ENCODE results near the gene TNNC2. TPM values are rescaled to one million over a fixed set of nuclear protein-coding genes. Genes with fewer than 3 reads are reported as not detected.

TNNC2 gene
- total and polyA plus RNA-seq, 2 donors from 2014 or later: 1.9 TPM; not detected in 1

DNA sequence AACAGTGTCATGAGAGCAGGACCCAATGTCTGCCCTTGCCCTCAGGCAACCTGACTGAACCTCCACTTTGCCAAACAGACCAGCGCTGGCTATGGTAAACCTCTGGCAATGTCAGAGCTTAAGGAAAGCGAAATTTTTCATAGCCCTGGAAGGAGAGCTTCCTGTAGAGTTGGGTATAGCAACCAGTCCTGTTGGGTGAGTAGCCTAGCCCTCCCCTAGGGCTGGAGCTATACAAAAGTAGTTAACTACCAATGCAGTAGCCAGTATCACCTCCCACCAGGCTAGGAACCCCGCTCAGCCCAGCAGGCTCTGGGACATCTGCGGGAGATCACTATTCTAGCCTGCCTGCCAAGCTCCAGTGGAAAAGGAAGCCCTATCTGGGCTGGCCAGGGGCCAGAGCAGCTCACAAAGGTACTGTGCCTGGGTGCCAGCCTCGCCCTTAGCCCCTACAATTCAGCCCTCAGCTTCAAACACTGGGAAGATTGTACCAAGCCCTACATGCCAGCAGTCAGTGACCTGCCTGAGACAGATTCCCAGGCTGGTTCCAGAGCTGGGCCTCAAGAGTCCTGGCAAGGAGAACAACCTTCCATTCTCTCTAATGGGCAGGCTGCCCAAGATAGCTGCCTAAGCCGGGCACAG is 43.3 kb downstream of the TNNC2 start:
- no peaks in the 10 kb centered on the region for H3K36me3 ChIP-seq (ENCODE audit: control insufficient read depth in 2 of 3, insufficient read depth in 3 of 3, low read length in 3 of 3)
- no peak overlapping the region for H3K27ac ChIP-seq (ENCODE audit: low read depth in 2 of 2, low read length in 2 of 2)
- intact Hi-C loops (cut with DNase I): no loop called here
- no peak overlapping the region for H3K9ac ChIP-seq (ENCODE audit: low read length in 3 of 3)
- H3K4me1 ChIP-seq (ENCODE audit: control insufficient read depth in 2 of 3, insufficient read depth in 2 of 3, low read depth in 1 of 3, low read length in 3 of 3): peaks cover 0 to 3% (median 0%) of the 10 kb centered on the region in 3 donors
- H3K9me3 ChIP-seq (ENCODE audit: control insufficient read depth in 2 of 3, insufficient read depth in 1 of 3, low read length in 3 of 3): no peaks in the 10 kb centered on the region
- no peaks in the 10 kb centered on the region for H3K27me3 ChIP-seq (ENCODE audit: control insufficient read depth, insufficient read depth, low read length)
- TF ChIP-seq, protein P1, sequence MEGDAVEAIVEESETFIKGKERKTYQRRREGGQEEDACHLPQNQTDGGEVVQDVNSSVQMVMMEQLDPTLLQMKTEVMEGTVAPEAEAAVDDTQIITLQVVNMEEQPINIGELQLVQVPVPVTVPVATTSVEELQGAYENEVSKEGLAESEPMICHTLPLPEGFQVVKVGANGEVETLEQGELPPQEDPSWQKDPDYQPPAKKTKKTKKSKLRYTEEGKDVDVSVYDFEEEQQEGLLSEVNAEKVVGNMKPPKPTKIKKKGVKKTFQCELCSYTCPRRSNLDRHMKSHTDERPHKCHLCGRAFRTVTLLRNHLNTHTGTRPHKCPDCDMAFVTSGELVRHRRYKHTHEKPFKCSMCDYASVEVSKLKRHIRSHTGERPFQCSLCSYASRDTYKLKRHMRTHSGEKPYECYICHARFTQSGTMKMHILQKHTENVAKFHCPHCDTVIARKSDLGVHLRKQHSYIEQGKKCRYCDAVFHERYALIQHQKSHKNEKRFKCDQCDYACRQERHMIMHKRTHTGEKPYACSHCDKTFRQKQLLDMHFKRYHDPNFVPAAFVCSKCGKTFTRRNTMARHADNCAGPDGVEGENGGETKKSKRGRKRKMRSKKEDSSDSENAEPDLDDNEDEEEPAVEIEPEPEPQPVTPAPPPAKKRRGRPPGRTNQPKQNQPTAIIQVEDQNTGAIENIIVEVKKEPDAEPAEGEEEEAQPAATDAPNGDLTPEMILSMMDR (IDR thresholded peaks at IDR 0.05; ENCODE audit: borderline replicate concordance, extremely low read depth, insufficient read depth): no peak
- no peak overlapping the region for H3K4me3 ChIP-seq (ENCODE audit: low read length in 3 of 3)
- DNase-seq (no peak), FAIRE-seq (no peak)

DNA sequence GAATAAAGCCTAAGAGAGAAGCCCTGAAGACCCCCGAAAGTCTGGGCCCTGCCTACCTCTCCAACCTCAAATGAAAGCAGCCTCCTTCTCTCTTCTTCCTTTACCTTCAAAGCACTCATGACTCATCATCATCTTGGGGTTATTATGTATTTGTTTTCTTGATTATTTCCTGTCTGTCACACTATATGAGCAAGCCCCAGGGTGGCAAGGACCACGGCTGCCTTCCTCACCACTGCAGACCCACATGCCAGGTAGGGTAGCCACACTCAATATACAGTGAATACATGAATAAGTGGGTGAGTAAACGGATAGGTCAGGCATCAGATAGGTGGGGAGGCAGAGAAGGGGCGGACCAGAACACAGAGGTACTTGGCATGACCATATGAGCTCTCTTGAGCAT is 44.2 kb downstream of the TNNC2 start:
- Histone ChIP-seq H3K36me3 (ENCODE audit: control insufficient read depth in 2 of 3, insufficient read depth in 3 of 3, low read length in 3 of 3) (no peaks in the 10 kb centered on the region), H3K9ac (ENCODE audit: low read length in 3 of 3) (no peak overlapping the region), H3K4me3 (ENCODE audit: low read length in 3 of 3) (no peak overlapping the region), H3K9me3 (ENCODE audit: control insufficient read depth in 2 of 3, insufficient read depth in 1 of 3, low read length in 3 of 3) (no peaks in the 10 kb centered on the region), H3K27ac (ENCODE audit: low read depth in 2 of 2, low read length in 2 of 2) (no peak overlapping the region), H3K27me3 (ENCODE audit: control insufficient read depth, insufficient read depth, low read length) (no peaks in the 10 kb centered on the region), H3K4me1 (ENCODE audit: control insufficient read depth in 2 of 3, insufficient read depth in 2 of 3, low read depth in 1 of 3, low read length in 3 of 3) (peaks cover 0 to 3% (median 0%) of the 10 kb centered on the region in 3 donors)
- intact Hi-C loops (cut with DNase I): no loop called here
- FAIRE-seq (no peak), DNase-seq (no peak)
- TF ChIP-seq, protein P1 (IDR thresholded peaks at IDR 0.05; ENCODE audit: borderline replicate concordance, extremely low read depth, insufficient read depth): no peak

DNA sequence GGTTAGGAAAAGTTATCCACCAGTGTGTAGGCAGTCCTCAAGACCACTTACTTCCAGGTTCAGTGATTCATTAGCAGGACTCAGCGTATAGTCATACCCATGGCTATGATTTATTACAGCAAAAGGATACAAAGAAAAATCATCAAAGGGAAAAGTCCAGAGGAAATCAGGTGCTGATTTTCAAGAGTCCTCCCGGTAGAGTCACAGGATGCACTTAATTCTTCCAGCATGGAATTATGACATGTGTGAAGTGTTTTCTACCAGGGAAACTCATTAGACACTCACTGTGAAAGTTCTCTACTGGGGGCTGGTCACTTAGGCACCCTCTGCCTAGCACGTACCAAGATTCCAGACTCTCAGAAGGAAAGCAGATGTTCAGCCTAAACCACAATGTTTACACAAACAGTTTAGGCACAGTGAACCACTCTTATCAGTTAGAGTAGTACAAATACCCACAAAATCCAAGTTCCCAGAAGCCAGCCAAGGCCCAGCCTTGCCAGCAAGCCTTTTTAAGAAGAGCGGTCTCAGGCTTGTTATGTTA is 45.7 kb downstream of the TNNC2 start:
- FAIRE-seq: no peak
- H3K4me3 ChIP-seq (ENCODE audit: low read length in 3 of 3): no peak overlapping the region
- H3K27ac ChIP-seq (ENCODE audit: low read depth in 2 of 2, low read length in 2 of 2): no peak overlapping the region
- H3K36me3 ChIP-seq (ENCODE audit: control insufficient read depth in 2 of 3, insufficient read depth in 3 of 3, low read length in 3 of 3): no peaks in the 10 kb centered on the region
- H3K9me3 ChIP-seq (ENCODE audit: control insufficient read depth in 2 of 3, insufficient read depth in 1 of 3, low read length in 3 of 3): no peaks in the 10 kb centered on the region
- DNase-seq: no peak
- no peaks in the 10 kb centered on the region for H3K27me3 ChIP-seq (ENCODE audit: control insufficient read depth, insufficient read depth, low read length)
- intact Hi-C loops (cut with DNase I): no loop called here
- H3K4me1 ChIP-seq (ENCODE audit: control insufficient read depth in 2 of 3, insufficient read depth in 2 of 3, low read depth in 1 of 3, low read length in 3 of 3): peaks cover 0 to 3% (median 0%) of the 10 kb centered on the region in 3 donors
- TF ChIP-seq, protein P1 (IDR thresholded peaks at IDR 0.05; ENCODE audit: borderline replicate concordance, extremely low read depth, insufficient read depth): no peak
- H3K9ac ChIP-seq (ENCODE audit: low read length in 3 of 3): no peak overlapping the region

Measured in kidney (tissue), 14 donors.